Suprapubic skin (tissue), 4 donors: ENCODE measurements around the gene CBX2. TPM values are rescaled to one million over a fixed set of nuclear protein-coding genes. Genes with fewer than 3 reads are reported as not detected.
A peak's percentile ranks its signal among the peaks of the same experiment; 100 is the strongest.

Experiments
- DNase-seq, 2 donors: peaks; one replicate each; pipeline ENCODE4 v3.0.0-alpha.2; 2019; ENCODE audit warnings: low spot score in 2 of 2
- H3K27ac ChIP-seq: fragments of 200-600 bp; sonication (generic); one replicate; pipeline ENCODE4 v1.5.1; 2019
- H3K27me3 ChIP-seq: fragments of 200-600 bp; sonication (generic); one replicate; pipeline ENCODE4 v1.5.1; 2019
- H3K36me3 ChIP-seq: fragments of 200-600 bp; sonication (generic); one replicate; pipeline ENCODE4 v1.5.1; 2019
- H3K4me1 ChIP-seq: fragments of 200-600 bp; sonication (generic); one replicate; pipeline ENCODE4 v1.5.1; 2019
- H3K4me3 ChIP-seq: fragments of 200-600 bp; sonication (generic); one replicate; pipeline ENCODE4 v1.5.1; 2019; ENCODE audit warnings: mild to moderate bottlenecking
- H3K9me3 ChIP-seq: fragments of 200-600 bp; sonication (generic); one replicate; pipeline ENCODE4 v1.5.1; 2019
- EP300 ChIP-seq: sonication (generic); formaldehyde crosslinking; IDR thresholded peaks from one replicate; pipeline ENCODE4 v1.6.1; 2017; ENCODE audit warnings: antibody characterized with exemption
- POLR2A ChIP-seq, 2 donors: fragments of 450-650 bp; IDR thresholded peaks; one replicate each; pipeline ENCODE4 v1.6.1; 2017; ENCODE audit warnings: antibody characterized with exemption in 2 of 2, mild to moderate bottlenecking in 2 of 2, moderate library complexity in 2 of 2
- POLR2AphosphoS5 ChIP-seq, 3 donors: sonication (generic); formaldehyde crosslinking; IDR thresholded peaks; one replicate each; pipeline ENCODE4 v1.6.1; 2017; ENCODE audit warnings: antibody characterized with exemption in 3 of 3
- WGBS: methylation state at CpG from one replicate; pipeline ENCODE4 v1.1.5; 2018; 5-methylcytosine and 5-hydroxymethylcytosine counted together
- total RNA-seq, 4 donors: library from RNA; depleted of rRNA; stranded (reverse); fragments of >200 nt; gene quantifications; one replicate each; pipeline ENCODE4 v1.1.0, GENCODE V29; 2016
- TF ChIP-seq, protein P1 (sequence below), 2 donors: fragments of 200-600 bp in 1 of 2; fragments of 450-650 bp in 1 of 2; sonication (generic) in 1 of 2; IDR thresholded peaks; one replicate each; pipeline ENCODE4 v1.5.1; 2016 to 2019; ENCODE audit warnings: antibody characterized with exemption in 2 of 2, mild to moderate bottlenecking in 1 of 2, moderate library complexity in 1 of 2

Gene CBX2
- total RNA-seq: 1 to 10 TPM; 2.2 to 7.0 (median 5.2) TPM

DNA sequence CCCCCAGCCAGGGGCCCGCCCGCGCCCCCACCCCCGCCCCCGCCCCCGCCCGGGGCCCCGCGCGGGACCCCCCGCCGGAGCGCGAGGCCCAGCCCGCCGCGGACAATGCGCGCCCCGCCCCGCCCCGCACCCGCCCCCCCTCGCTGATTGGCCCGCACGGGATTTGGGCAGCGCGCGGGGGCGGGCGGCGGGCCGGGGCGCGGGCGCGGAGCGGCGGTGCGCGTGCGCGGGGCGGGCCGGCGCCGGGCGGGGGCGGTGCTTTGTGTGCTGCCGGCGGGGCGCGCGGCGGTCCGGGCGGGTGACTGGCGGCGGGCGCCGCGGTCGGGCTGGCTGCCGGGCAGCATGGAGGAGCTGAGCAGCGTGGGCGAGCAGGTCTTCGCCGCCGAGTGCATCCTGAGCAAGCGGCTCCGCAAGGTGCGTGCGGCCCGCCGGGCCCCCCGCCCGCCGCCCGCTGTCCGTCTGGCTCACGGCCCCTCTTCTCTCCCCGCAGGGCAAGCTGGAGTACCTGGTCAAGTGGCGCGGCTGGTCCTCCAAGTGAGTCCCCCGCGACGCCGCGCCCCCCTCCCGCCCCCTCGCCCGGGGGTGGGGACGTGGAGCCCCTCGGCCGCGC is at the start of gene CBX2:
TSS of gene CBX2 (plus strand) at position 255 of the 610 bp plus-strand sequence. CDS start at position 343, 88 bp downstream.
- H3K27me3 ChIP-seq: peaks cover 53% of the 10 kb centered on the region
- peak in 1 of 2 donors; percentile 76 for DNase-seq
- H3K27ac ChIP-seq: no peak within 1 kb of the TSS

DNA sequence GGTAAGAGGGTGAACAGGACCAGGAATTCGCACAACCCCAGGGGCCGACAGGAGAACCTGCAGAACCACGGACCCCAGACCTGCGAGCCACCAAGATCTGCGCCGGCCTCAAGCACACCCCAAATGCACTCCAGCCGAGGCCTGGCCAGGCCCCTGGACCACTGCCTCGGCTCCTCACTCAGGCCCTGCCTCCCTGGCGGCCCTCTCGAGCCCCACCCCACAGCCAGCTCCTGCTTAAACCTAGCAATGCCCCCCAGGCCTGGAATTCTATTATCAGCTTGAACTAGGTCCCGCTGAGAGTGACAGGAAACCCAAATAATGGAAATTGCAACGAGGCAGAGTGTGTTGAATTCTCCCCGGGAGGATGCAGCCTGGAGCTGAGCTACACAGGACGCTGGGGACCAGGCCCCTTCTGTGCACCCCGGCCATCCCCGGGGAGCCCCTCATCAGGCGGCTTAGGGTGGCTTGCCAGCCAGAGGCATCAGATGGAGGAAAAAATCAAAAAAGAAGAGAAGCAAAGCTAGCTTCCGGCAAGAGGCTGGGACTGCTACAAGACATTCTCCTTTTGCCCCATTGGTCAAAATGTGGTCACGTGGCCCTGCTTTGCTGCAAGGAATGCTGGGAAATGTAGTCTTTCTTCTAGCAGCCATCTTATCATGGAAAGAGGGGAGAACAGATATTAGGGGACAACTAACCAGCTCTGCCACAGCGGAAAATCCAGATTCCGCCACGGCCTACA is 49.6 kb upstream of the CBX2 start:
- WGBS: 62% methylated on average over 19 of the region's 22 CpGs
- no peaks in the 10 kb centered on the region for H3K27me3 ChIP-seq
- H3K4me3 ChIP-seq: peak overlapping the region; percentile 32
- H3K4me1 ChIP-seq: peaks cover 4% of the 10 kb centered on the region
- H3K9me3 ChIP-seq: no peaks in the 10 kb centered on the region
- H3K27ac ChIP-seq: no peak overlapping the region
- peak; percentile 81 to 91 for DNase-seq
- no peak for TF ChIP-seq POLR2AphosphoS5 (IDR thresholded peaks at IDR 0.05)
- no peak for TF ChIP-seq POLR2A (IDR thresholded peaks at IDR 0.05)
- no peak for TF ChIP-seq EP300
- TF ChIP-seq, protein P1, sequence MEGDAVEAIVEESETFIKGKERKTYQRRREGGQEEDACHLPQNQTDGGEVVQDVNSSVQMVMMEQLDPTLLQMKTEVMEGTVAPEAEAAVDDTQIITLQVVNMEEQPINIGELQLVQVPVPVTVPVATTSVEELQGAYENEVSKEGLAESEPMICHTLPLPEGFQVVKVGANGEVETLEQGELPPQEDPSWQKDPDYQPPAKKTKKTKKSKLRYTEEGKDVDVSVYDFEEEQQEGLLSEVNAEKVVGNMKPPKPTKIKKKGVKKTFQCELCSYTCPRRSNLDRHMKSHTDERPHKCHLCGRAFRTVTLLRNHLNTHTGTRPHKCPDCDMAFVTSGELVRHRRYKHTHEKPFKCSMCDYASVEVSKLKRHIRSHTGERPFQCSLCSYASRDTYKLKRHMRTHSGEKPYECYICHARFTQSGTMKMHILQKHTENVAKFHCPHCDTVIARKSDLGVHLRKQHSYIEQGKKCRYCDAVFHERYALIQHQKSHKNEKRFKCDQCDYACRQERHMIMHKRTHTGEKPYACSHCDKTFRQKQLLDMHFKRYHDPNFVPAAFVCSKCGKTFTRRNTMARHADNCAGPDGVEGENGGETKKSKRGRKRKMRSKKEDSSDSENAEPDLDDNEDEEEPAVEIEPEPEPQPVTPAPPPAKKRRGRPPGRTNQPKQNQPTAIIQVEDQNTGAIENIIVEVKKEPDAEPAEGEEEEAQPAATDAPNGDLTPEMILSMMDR (IDR thresholded peaks at IDR 0.05): no peak
- no peaks in the 10 kb centered on the region for H3K36me3 ChIP-seq

More for the DNA sequence above, at the start of gene CBX2:
- WGBS: no CpG with 5 or more reads among the region's 96 CpGs
- Histone ChIP-seq H3K4me3 (peak within 1 kb of the TSS; percentile 69), H3K9me3 (no peaks in the 10 kb centered on the region), H3K4me1 (peaks cover 25% of the 10 kb centered on the region), H3K36me3 (no peaks in the 10 kb centered on the region)
- TF ChIP-seq POLR2AphosphoS5 (IDR thresholded peaks at IDR 0.05) (no peak), POLR2A (IDR thresholded peaks at IDR 0.05) (no peak), EP300 (no peak)
- TF ChIP-seq, protein P1 (IDR thresholded peaks at IDR 0.05): no peak

DNA sequence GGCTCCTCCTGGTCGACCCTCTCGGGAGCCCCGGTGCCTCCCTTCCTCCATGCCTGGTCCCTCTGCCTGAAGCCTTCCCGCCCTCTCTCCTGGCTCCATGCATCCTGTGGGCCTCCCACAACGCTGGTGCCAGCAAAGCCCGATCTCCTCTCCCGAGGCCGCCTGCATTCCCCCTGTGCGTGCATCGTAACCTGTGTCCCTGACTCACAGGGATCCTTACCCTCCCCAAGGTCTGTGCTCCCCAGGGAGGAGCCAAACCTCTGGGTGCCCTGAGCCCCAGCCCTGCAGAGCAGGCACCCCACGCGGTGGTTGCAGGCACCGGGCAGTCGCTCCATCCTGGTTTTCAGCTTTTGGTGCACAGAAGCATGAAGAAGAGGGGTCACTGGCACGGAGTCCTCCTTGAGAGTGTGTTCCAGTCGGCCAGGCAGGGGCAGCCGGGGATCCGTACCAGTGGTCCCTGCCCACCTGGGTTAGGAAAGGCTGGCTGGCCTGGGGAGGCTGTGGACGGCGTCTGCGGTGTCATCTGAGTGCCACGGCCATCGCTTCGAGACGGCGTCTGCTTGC is 49.0 kb upstream of the CBX2 start:
- TF ChIP-seq POLR2A (IDR thresholded peaks at IDR 0.05) (no peak), POLR2AphosphoS5 (IDR thresholded peaks at IDR 0.05) (no peak), EP300 (no peak)
- TF ChIP-seq, protein P1 (IDR thresholded peaks at IDR 0.05): no peak
- WGBS: 70% methylated on average over 22 of the region's 26 CpGs

DNA sequence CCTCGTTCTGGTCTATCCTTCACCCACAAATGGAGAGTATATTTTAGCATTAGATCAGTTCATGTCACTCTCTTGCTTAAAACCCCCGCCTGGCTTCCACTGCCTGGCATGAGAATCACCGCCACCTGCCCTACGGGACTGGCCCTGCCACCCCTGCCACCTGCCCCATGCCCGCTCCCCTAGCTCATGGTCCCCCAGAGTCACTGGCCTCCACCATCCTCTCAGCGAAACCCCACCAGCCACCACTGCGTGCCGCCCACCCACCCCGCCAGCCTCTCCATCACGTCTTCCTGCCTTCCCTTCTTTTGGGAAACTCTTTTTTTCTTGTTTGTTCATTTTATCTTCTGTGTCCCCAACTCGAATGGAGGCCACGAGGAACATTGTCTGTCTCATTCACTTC is 48.2 kb upstream of the CBX2 start:
- Histone ChIP-seq H3K9me3 (no peaks in the 10 kb centered on the region), H3K4me1 (peaks cover 4% of the 10 kb centered on the region), H3K4me3 (no peak overlapping the region), H3K27me3 (no peaks in the 10 kb centered on the region), H3K27ac (no peak overlapping the region), H3K36me3 (no peaks in the 10 kb centered on the region)
- TF ChIP-seq POLR2A (IDR thresholded peaks at IDR 0.05) (no peak), POLR2AphosphoS5 (IDR thresholded peaks at IDR 0.05) (no peak), EP300 (no peak)
- TF ChIP-seq, protein P1 (IDR thresholded peaks at IDR 0.05): no peak
- no peak for DNase-seq
- 95% methylated on average over 12 of the region's 12 CpGs for WGBS

More for the DNA sequence above, 49.0 kb upstream of the CBX2 start:
- no peak overlapping the region for H3K27ac ChIP-seq
- H3K36me3 ChIP-seq: no peaks in the 10 kb centered on the region
- H3K9me3 ChIP-seq: no peaks in the 10 kb centered on the region
- DNase-seq: peak in 1 of 2 donors; percentile 59
- H3K27me3 ChIP-seq: no peaks in the 10 kb centered on the region
- peaks cover 4% of the 10 kb centered on the region for H3K4me1 ChIP-seq
- peak overlapping the region; percentile 32 for H3K4me3 ChIP-seq

GRCh38 chr17:79730437-79730768 is 47.5 kb upstream of the CBX2 start:
- Histone ChIP-seq H3K4me1 (peaks cover 4% of the 10 kb centered on the region), H3K36me3 (no peaks in the 10 kb centered on the region), H3K27ac (no peak overlapping the region), H3K9me3 (no peaks in the 10 kb centered on the region), H3K4me3 (no peak overlapping the region), H3K27me3 (no peaks in the 10 kb centered on the region)
- DNase-seq: no peak
- WGBS: 80% methylated on average over 1 of the region's 5 CpGs
- no peak for TF ChIP-seq POLR2A (IDR thresholded peaks at IDR 0.05)
- TF ChIP-seq EP300: no peak
- TF ChIP-seq POLR2AphosphoS5 (IDR thresholded peaks at IDR 0.05): no peak
- TF ChIP-seq, protein P1 (IDR thresholded peaks at IDR 0.05): no peak
